ENCODE results near the gene SERF1B.
"Not testable (repeated sequence)": the region's sequence is repeated elsewhere in the genome, so short reads cannot be mapped to it uniquely, and the experiment has no call there.

SERF1B gene

GRCh38 chr5:70025106-70025844 is at the start of gene SERF1B:
Gene SERF1B (plus strand): TSS chr5:70025251. CDS start chr5:70025452, 201 bp downstream.
- not testable (repeated sequence) for DNase-seq

GRCh38 chr5:69991713-69992112 is 33.3 kb upstream of the SERF1B start:
- DNase-seq, result not testable (repeated sequence)

DNA sequence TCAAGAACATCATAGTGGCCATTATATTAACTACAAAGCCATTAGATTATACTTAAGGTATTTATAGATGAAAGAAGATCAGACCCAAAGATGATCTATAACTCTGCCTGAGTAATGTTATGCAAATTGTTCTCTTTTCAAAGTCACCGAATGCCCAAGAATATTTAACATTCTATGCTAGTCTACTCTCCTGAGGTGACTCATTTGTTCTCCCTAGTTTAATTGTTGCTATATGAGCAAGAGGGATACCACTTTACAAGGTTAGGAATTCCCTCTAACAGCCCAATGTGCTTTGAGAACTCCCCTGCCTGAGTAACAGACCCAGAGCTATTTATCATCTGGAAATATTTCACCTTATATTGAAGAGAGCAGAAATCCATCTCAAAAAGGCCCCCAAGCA is 29.5 kb upstream of the SERF1B start:
- not testable (repeated sequence) for DNase-seq

GRCh38 chr5:70020660-70021059 is 4.4 kb upstream of the SERF1B start:
- not testable (repeated sequence) for DNase-seq

DNA sequence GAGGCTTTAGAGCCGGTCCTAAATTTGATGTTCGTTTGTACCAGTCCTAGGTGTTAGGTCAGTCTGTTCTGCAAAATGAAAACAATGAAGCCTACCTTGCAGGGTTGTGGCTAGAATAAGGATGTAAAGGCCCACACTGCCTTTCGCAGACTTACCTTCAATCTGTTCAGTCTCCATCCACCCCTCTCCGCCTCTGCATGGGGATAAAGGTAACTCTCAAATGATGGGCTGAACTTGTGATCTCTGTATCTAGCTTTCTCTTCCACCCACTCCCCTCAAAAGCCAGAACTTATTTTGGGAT is 744 bp downstream of the SERF1B start:
- not testable (repeated sequence) for DNase-seq

DNA sequence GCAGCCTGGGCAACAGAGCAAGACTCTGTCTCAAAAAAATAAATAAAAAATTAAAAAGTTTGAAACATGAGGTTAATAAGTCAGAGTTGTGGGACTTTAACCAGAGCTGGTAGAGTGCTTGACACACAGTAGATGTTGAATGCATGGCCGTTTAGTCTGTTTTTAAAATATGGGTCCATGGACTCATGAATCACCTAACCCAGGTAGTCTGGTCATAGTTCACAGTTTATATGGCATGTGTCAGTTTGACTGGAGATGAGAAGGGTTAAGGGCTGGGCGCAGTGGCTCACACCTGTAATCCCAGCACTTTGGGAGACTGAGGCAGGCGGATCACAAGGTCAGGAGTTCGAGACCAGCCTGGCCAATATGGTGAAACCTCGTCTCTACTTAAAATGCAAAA is 6.2 kb downstream of the SERF1B start:
- DNase-seq, result not testable (repeated sequence)

DNA sequence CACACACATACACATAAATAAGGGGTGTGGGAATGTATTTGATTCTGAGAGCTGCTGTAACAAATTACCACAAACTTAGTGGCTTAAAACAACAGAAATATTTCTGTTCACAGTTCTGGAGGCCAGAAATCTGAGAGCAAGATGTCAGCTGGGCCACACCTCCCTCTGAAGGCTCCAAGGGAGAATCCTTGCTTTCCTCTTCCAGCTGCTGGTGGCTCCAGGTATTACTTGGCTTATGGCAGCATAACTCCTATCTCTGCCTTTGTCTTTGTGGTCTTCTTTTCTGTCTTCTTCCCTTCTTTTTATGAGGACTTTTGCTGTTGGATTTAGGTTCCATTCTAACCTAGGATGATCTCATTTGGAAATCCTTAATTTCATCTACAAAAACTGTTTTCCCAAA is 16.4 kb downstream of the SERF1B start:
- DNase-seq, result not testable (repeated sequence)

DNA sequence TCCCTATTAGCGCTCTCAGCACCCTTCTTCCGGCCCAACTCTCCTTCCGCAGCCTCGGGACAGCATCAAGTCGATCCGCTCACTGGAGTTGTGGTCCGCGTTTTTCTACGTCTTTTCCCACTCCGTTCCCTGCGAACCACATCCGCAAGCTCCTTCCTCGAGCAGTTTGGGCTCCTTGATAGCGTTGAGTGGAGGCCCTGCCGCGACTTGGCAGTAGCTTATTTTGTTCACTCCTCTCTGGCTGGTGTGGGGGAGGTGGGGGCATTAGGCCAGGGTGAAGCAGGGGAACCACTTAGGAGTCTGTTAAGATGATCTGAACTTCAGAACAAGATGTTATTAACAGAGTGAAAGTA is 24.7 kb downstream of the SERF1B start:
- not testable (repeated sequence) for DNase-seq

DNA sequence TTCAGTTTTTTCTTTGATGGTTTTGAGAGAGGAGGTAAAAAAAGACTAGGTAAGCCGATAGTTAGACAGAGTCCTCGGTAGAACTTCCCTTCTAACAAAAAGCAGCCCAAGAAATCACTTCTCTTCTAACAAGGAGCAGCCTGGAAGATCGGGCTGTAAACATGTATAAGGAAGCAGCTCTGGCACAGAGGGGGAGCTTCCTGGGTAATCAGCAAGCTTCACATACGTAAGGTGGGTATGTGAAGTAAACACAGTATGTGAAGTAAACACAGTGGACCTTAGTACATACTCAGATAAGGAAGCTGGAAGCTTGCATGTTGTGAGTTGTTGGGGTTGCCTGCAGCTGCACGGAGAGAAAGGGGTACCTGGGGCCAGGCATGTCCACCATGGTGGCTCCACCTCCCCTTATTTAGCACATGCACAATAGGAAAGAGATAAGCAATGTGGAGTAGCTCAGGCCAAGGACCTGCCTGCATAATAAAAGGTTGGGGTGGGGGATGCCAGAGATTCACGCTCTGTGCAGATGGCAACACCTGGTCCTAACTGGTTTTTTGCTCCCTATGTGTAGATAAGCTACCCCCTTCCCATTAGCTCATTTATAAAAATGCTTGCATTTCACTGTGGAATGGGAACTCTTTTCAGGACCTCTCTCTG is 31.4 kb downstream of the SERF1B start:
- DNase-seq, result not testable (repeated sequence)

GRCh38 chr5:70057140-70057539 is 32.1 kb downstream of the SERF1B start:
- DNase-seq, result not testable (repeated sequence)

GRCh38 chr5:70077632-70078031 is 52.6 kb downstream of the SERF1B start:
- not testable (repeated sequence) for DNase-seq

GRCh38 chr5:70088907-70089464 is 63.9 kb downstream of the SERF1B start:
- not testable (repeated sequence) for DNase-seq

GRCh38 chr5:70091776-70092175 is 66.7 kb downstream of the SERF1B start:
- not testable (repeated sequence) for DNase-seq

Data from Kasumi-1 (cell line).